ENCODE data around the gene PLCB4. TPM values are rescaled to one million over a fixed set of nuclear protein-coding genes. Genes with fewer than 3 reads are reported as not detected.
A peak's percentile ranks its signal among the peaks of the same experiment; 100 is the strongest.

The PLCB4 gene
- polyA plus RNA-seq, 1 experiment, result 8.8 TPM

DNA sequence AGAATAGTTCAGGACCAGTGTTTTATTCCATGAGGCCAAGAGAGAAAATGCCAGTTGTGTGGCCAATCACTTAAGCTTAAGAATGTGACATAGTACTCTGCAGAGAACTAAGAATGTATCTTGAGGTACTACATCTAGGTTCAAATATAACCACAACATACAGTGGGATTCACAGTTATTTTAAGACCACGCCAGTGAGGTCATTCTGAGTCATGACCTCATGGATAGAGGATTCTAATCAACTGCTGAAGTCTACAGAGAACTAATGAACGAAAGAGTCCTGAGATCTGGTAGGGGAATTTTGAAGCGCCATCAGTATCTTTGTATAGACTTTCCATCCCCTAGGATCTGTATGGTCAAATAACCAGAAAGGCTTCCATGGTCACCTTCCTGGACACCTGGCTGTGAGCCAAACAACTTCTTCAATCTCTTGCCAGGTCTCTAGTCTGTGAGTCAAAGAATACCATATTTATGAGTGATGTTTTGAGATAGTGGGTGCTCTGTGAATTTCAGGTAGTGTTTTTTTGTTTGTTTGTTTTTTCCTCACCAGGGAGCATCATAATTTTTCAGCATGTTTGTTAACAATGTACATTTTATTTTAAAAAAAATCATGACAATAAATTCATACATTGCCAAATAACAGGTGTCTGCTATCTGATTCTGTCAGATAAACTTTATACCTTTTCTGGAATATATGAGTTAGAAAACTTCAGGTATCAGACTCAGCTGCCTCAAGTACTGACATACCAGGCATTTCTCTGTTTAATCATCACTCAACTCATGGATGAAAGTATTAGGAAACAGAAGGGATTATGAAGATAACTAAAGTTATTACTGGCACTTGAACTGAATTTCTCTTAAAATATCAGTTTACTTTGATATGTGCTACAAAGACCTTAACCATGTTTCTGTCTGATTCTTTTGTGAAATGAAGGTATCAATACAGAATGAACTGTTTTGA is 217.9 kb downstream of the PLCB4 start:
- H3K36me3 ChIP-seq (ENCODE audit: control insufficient read depth, insufficient read depth, low read length), result no peaks in the 10 kb centered on the region
- TF ChIP-seq CTCF (IDR thresholded peaks at IDR 0.05; ENCODE audit: insufficient read depth, low read depth, low read length), result no peak
- no peak for DNase-seq (ENCODE audit: low read depth)
- H3K27me3 ChIP-seq (ENCODE audit: control insufficient read depth, insufficient read depth, low read length), result no peaks in the 10 kb centered on the region
- ChIA-PET CTCF (no interaction called here), POLR2A (no interaction called here)
- H3K4me3 ChIP-seq (ENCODE audit: low read depth, low read length), result no peak overlapping the region

DNA sequence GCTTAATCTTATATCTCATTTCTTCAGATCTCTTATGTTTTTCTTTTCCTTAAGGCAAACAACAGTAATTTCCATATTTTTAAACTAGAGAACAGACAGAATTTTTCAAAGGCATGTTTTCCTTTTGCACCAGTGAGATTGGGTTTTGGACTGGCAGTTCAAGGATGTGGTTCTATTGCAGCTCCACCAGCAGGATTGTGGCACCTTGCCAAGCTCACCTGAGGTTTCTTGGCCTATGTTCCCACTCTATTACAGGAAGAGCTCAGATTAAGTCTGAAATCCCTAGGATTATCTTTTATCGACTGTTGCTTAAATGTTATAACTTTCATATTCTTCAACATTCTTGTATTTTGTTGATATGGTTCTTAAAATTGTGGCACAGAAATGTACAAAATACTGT is 218.9 kb downstream of the PLCB4 start:
- POLR2A ChIA-PET, result no interaction called here
- Histone ChIP-seq H3K27me3 (ENCODE audit: control insufficient read depth, insufficient read depth, low read length) (no peaks in the 10 kb centered on the region), H3K4me3 (ENCODE audit: low read depth, low read length) (no peak overlapping the region), H3K36me3 (ENCODE audit: control insufficient read depth, insufficient read depth, low read length) (no peaks in the 10 kb centered on the region)
- no peak for TF ChIP-seq CTCF (IDR thresholded peaks at IDR 0.05; ENCODE audit: insufficient read depth, low read depth, low read length)
- CTCF ChIA-PET, result interaction anchor here (0.9 kb wide), 1 partner anchor 72 kb away, joined by 4 read pairs; no protein-coding TSS in a partner anchor
- no peak for DNase-seq (ENCODE audit: low read depth)

- CTCF ChIA-PET, result no interaction called here
- DNase-seq (ENCODE audit: low read depth), result no peak
- no peak overlapping the region for H3K4me3 ChIP-seq (ENCODE audit: low read depth, low read length)
- no peak for TF ChIP-seq CTCF (IDR thresholded peaks at IDR 0.05; ENCODE audit: insufficient read depth, low read depth, low read length)
- H3K27me3 ChIP-seq (ENCODE audit: control insufficient read depth, insufficient read depth, low read length), result no peaks in the 10 kb centered on the region
- no peaks in the 10 kb centered on the region for H3K36me3 ChIP-seq (ENCODE audit: control insufficient read depth, insufficient read depth, low read length)
- POLR2A ChIA-PET, result no interaction called here
These were observed 221.4 kb downstream of the PLCB4 start for GRCh38 chr20:9290331-9290730.

DNA sequence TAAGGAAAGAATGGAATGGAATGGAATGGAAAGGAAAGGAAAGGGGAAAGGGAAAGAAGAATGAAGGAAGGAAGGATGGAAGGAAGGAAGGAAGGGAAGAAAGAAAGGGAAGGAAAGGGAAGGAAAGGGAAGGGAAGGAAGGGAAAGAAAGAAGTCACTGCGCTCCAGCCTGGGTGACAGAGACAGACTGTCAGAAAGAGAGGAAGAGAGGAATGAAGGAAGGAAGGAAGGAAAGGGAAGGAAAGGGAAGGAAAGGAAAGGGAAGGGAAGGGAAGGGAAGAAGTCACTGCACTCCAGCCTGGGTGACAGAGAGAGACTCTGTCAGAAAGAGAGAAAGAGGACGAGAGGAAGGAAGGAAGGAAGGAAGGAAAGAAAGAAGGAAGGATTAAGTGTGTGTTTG is 224.3 kb downstream of the PLCB4 start:
- POLR2A ChIA-PET, result no interaction called here
- CTCF ChIA-PET, result no interaction called here

DNA sequence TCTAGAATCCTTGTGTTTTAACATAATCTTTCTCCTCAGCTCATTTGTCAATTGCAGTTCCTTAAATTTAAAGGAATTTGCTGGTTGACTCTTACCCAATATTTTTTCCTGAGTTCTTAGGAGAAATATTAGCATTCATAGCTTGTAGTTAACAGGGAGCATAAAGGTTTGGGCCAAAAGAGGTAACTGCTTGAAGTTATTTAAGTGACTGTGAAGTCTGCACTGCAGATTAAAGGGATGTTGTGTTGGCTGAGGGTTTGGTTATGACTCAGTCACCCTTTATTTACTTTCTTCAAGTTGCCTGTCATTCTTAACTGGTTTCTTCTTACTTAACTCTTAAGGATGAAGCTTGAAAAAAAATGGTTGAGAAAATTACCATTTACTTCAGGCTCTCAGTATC is 225.2 kb downstream of the PLCB4 start:
- no peak for TF ChIP-seq CTCF (IDR thresholded peaks at IDR 0.05; ENCODE audit: insufficient read depth, low read depth, low read length)
- CTCF ChIA-PET, result no interaction called here
- no peaks in the 10 kb centered on the region for H3K27me3 ChIP-seq (ENCODE audit: control insufficient read depth, insufficient read depth, low read length)

More for the DNA sequence above, 224.3 kb downstream of the PLCB4 start:
- Histone ChIP-seq H3K36me3 (ENCODE audit: control insufficient read depth, insufficient read depth, low read length) (no peaks in the 10 kb centered on the region), H3K4me3 (ENCODE audit: low read depth, low read length) (no peak overlapping the region), H3K27me3 (ENCODE audit: control insufficient read depth, insufficient read depth, low read length) (no peaks in the 10 kb centered on the region)
- no peak for TF ChIP-seq CTCF (IDR thresholded peaks at IDR 0.05; ENCODE audit: insufficient read depth, low read depth, low read length)
- DNase-seq (ENCODE audit: low read depth), result no peak

More for the DNA sequence above, 225.2 kb downstream of the PLCB4 start:
- DNase-seq (ENCODE audit: low read depth), result peak; percentile 51
- no peaks in the 10 kb centered on the region for H3K36me3 ChIP-seq (ENCODE audit: control insufficient read depth, insufficient read depth, low read length)
- no peak overlapping the region for H3K4me3 ChIP-seq (ENCODE audit: low read depth, low read length)
- POLR2A ChIA-PET, result no interaction called here

Data from BJ (cell line).